Ureter (tissue), 1 donor: ENCODE data around the gene PAPOLB. TPM values are rescaled to one million over a fixed set of nuclear protein-coding genes. Genes with fewer than 3 reads are reported as not detected.

Experiments used
- DNase-seq: peaks from one replicate; pipeline ENCODE4 v3.0.0-alpha.2; 2020; ENCODE audit warnings: low spot score
- total RNA-seq: library from RNA; stranded (reverse); gene quantifications from one replicate; pipeline ENCODE4 v1.2.4, GENCODE V29; 2023
- donor health status: DM: yes; HTN: yes; CAD: no.

PAPOLB gene
- total RNA-seq, 1 donor from 2014 or later = 0.29 TPM

GRCh38 chr7:4878336-4879335, 16.8 kb upstream of the PAPOLB start:
- no peak for DNase-seq

GRCh38 chr7:4876586-4876985, 14.8 kb upstream of the PAPOLB start:
- DNase-seq = no peak

GRCh38 chr7:4875391-4875790, 13.6 kb upstream of the PAPOLB start:
- no peak for DNase-seq

- no peak for DNase-seq
Observed at GRCh38 chr7:4873071-4873944, 11.5 kb upstream of the PAPOLB start.

- no peak for DNase-seq
Observed at GRCh38 chr7:4871930-4872675, 10.3 kb upstream of the PAPOLB start.

- DNase-seq = no peak
Observed at GRCh38 chr7:4871056-4871680, 9.3 kb upstream of the PAPOLB start.

GRCh38 chr7:4868493-4868892, 6.7 kb upstream of the PAPOLB start:
- DNase-seq = no peak

- DNase-seq = no peak
Observed at GRCh38 chr7:4866528-4867496, 5.0 kb upstream of the PAPOLB start.

- no peak for DNase-seq
Observed at GRCh38 chr7:4862156-4862555, 326 bp upstream of the PAPOLB start.

- no peak for DNase-seq
Observed at GRCh38 chr7:4861227-4861626, 603 bp downstream of the PAPOLB start.

GRCh38 chr7:4857189-4857588, 4.6 kb downstream of the PAPOLB start:
- DNase-seq = no peak

GRCh38 chr7:4856336-4857057, 5.3 kb downstream of the PAPOLB start:
- DNase-seq = no peak

- no peak for DNase-seq
Observed at GRCh38 chr7:4854916-4855315, 6.9 kb downstream of the PAPOLB start.

- no peak for DNase-seq
Observed at GRCh38 chr7:4851459-4852422, 10.1 kb downstream of the PAPOLB start.

- DNase-seq = no peak
Observed at GRCh38 chr7:4850262-4850795, 11.5 kb downstream of the PAPOLB start.

GRCh38 chr7:4849390-4849789, 12.4 kb downstream of the PAPOLB start:
- DNase-seq = no peak

- DNase-seq = no peak
Observed at GRCh38 chr7:4845740-4846142, 16.1 kb downstream of the PAPOLB start.
